Neural cell (in vitro differentiated cells): ENCODE results near the gene COL4A1. TPM values are rescaled to one million over a fixed set of nuclear protein-coding genes. Genes with fewer than 3 reads are reported as not detected.

Experiments
- H2AFZ ChIP-seq: fragments of 200-600, 300-800 bp; sonication (generic), shearing (Covaris generic); 2 replicates; pipeline ENCODE4 v1.6.0; 2014; ENCODE audit warnings: low read depth, mild to moderate bottlenecking, antibody characterized with exemption, low read length, moderate library complexity
- H3F3A ChIP-seq: fragments of 200-600 bp; shearing (Covaris generic); 2 replicates; pipeline ENCODE4 v1.6.1; 2016; ENCODE audit warnings: mild to moderate bottlenecking, moderate library complexity, mixed read lengths, antibody characterized with exemption, low read length; ENCODE audit not compliant: insufficient read depth, poor library complexity, severe bottlenecking
- H3K27ac ChIP-seq: fragments of 200-600, 300-800 bp; sonication (generic), shearing (Covaris generic); 2 replicates; pipeline ENCODE4 v1.5.1; 2014; ENCODE audit warnings: mild to moderate bottlenecking, low read length, moderate library complexity
- H3K27me3 ChIP-seq: fragments of 300-800, 200-600 bp; sonication (generic), shearing (Covaris generic); 2 replicates; pipeline ENCODE4 v1.6.0; 2014; ENCODE audit warnings: mild to moderate bottlenecking, low read depth, low read length, moderate library complexity; ENCODE audit not compliant: insufficient read depth
- H3K36me3 ChIP-seq: fragments of 300-800, 200-600 bp; sonication (generic), shearing (Covaris generic); 2 replicates; pipeline ENCODE4 v1.5.1; 2014; ENCODE audit warnings: mild to moderate bottlenecking, antibody characterized with exemption, low read length, moderate library complexity; ENCODE audit not compliant: insufficient read depth
- H3K4me2 ChIP-seq: fragments of 300-800, 200-600 bp; sonication (generic), shearing (Covaris generic); 2 replicates; pipeline ENCODE4 v1.6.0; 2014; ENCODE audit warnings: mild to moderate bottlenecking, low read length
- H3K4me3 ChIP-seq: fragments of 300-800, 200-600 bp; sonication (generic), shearing (Covaris generic); 2 replicates; pipeline ENCODE4 v1.5.1; 2014; ENCODE audit warnings: mild to moderate bottlenecking, low read length, moderate library complexity
- H3K79me2 ChIP-seq: fragments of 200-600 bp; shearing (Covaris generic); replicated peaks from 2 replicates; pipeline ENCODE4 v1.6.0; 2014; ENCODE audit warnings: mild to moderate bottlenecking, low read length, moderate library complexity; ENCODE audit not compliant: insufficient read depth
- H3K9ac ChIP-seq: fragments of 300-800, 200-600 bp; sonication (generic), shearing (Covaris generic); 2 replicates; pipeline ENCODE4 v1.6.1; 2016; ENCODE audit warnings: mild to moderate bottlenecking, low read length, mixed read lengths
- H3K9me2 ChIP-seq: fragments of 200-600 bp; shearing (Covaris generic); 2 replicates; pipeline ENCODE4 v1.6.1; 2016; ENCODE audit warnings: mild to moderate bottlenecking, low read length, mixed read lengths; ENCODE audit not compliant: insufficient read depth
- H3K9me3 ChIP-seq: fragments of 200-600, 300-800 bp; sonication (generic), shearing (Covaris generic); 2 replicates; pipeline ENCODE4 v1.6.1; 2016; ENCODE audit warnings: mild to moderate bottlenecking, mixed run types, low read length, moderate library complexity, mixed read lengths
- H4K20me1 ChIP-seq: fragments of 200-600 bp; shearing (Covaris generic); 2 replicates; pipeline ENCODE4 v1.6.1; 2016; ENCODE audit warnings: mild to moderate bottlenecking, mixed run types; ENCODE audit not compliant: insufficient read depth
- EP300 ChIP-seq: fragments of 450-650 bp; conservative IDR thresholded peaks from 2 replicates; pipeline ENCODE4 v1.6.1; 2014; ENCODE audit warnings: antibody characterized with exemption, mild to moderate bottlenecking, moderate library complexity; ENCODE audit not compliant: poor library complexity, severe bottlenecking
- EZH2 ChIP-seq: fragments of 200-600, 300-800 bp; shearing (Covaris generic), sonication (generic); IDR thresholded peaks from 2 replicates; pipeline ENCODE4 v1.6.1; 2014; ENCODE audit warnings: antibody characterized with exemption, low read length, borderline replicate concordance, mild to moderate bottlenecking; ENCODE audit not compliant: insufficient read depth, poor library complexity, severe bottlenecking
- MXI1 ChIP-seq: fragments of 450-650 bp; conservative IDR thresholded peaks from 2 replicates; pipeline ENCODE4 v1.6.1; 2014; ENCODE audit warnings: antibody characterized with exemption, mild to moderate bottlenecking; ENCODE audit not compliant: poor library complexity, severe bottlenecking
- POLR2AphosphoS5 ChIP-seq: IDR thresholded peaks from 2 replicates; pipeline ENCODE4 v1.6.1; 2012
- RAD21 ChIP-seq: fragments of 450-650 bp; conservative IDR thresholded peaks from 2 replicates; pipeline ENCODE4 v1.6.1; 2014; ENCODE audit warnings: antibody characterized with exemption, mild to moderate bottlenecking, moderate library complexity
- SMC3 ChIP-seq: fragments of 450-650 bp; conservative IDR thresholded peaks from 2 replicates; pipeline ENCODE4 v1.6.1; 2014; ENCODE audit warnings: antibody characterized with exemption, mild to moderate bottlenecking, moderate library complexity; ENCODE audit not compliant: poor library complexity
- TAF1 ChIP-seq: IDR thresholded peaks from 2 replicates; pipeline ENCODE4 v1.6.1; 2012; ENCODE audit warnings: low read depth
- polyA plus RNA-seq: library from polyadenylated mRNA; depleted of rRNA; stranded (reverse); fragments of >200 nt; gene quantifications from 2 replicates; pipeline ENCODE4 v1.2.3, GENCODE V29; 2014
- TF ChIP-seq, protein P1 (sequence below): IDR thresholded peaks from 2 replicates; pipeline ENCODE4 v1.6.1; 2012; ENCODE audit warnings: borderline replicate concordance
- TF ChIP-seq, protein P2 (sequence below): fragments of 450-650 bp; IDR thresholded peaks from 2 replicates; pipeline ENCODE4 v1.5.1; 2014; ENCODE audit warnings: antibody characterized with exemption, mild to moderate bottlenecking, moderate library complexity; ENCODE audit not compliant: poor library complexity, severe bottlenecking

Gene COL4A1
- polyA plus RNA-seq, 1 donor from 2014 or later = 13.1 TPM

DNA sequence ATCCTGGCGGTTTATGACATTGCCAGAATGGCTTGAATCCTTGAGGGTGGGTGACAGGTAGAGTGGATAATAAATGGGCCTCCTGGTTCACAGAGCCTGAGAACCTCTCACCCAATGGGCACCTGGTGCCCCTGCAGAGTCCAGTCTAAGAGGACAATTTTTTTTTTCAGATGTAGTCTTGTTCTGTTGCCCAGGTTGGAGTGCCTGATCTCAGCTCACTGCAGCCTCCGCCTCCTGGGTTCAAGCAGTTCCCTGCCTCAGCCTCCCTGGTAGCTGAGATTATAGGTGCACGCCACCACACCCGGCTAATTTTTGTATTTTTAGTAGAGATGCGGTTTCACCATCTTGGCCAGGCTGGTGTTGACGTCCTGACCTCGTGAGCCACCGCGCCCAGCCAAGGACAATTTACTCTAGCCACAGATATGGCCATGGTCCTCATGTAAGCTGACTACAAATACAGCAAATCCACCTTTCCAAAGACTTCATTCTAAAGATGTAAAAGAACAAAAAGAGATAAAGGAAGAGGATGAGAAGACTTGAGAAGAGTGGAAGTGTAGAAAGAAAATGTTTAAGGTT, 33.1 kb upstream of the COL4A1 start:
- Histone ChIP-seq H3K36me3 (no peaks in the 10 kb centered on the region), H3K4me2 (no peak overlapping the region), H3K27me3 (no peaks in the 10 kb centered on the region), H3K27ac (no peak overlapping the region), H3K9ac (no peak overlapping the region), H3K9me2 (no peaks in the 10 kb centered on the region), H3K9me3 (no peaks in the 10 kb centered on the region), H3K79me2 (no peaks in the 10 kb centered on the region), H4K20me1 (no peaks in the 10 kb centered on the region), H3K4me3 (no peak overlapping the region), H3F3A (no peaks in the 10 kb centered on the region), H2AFZ (no peak overlapping the region)
- TF ChIP-seq, protein P1, sequence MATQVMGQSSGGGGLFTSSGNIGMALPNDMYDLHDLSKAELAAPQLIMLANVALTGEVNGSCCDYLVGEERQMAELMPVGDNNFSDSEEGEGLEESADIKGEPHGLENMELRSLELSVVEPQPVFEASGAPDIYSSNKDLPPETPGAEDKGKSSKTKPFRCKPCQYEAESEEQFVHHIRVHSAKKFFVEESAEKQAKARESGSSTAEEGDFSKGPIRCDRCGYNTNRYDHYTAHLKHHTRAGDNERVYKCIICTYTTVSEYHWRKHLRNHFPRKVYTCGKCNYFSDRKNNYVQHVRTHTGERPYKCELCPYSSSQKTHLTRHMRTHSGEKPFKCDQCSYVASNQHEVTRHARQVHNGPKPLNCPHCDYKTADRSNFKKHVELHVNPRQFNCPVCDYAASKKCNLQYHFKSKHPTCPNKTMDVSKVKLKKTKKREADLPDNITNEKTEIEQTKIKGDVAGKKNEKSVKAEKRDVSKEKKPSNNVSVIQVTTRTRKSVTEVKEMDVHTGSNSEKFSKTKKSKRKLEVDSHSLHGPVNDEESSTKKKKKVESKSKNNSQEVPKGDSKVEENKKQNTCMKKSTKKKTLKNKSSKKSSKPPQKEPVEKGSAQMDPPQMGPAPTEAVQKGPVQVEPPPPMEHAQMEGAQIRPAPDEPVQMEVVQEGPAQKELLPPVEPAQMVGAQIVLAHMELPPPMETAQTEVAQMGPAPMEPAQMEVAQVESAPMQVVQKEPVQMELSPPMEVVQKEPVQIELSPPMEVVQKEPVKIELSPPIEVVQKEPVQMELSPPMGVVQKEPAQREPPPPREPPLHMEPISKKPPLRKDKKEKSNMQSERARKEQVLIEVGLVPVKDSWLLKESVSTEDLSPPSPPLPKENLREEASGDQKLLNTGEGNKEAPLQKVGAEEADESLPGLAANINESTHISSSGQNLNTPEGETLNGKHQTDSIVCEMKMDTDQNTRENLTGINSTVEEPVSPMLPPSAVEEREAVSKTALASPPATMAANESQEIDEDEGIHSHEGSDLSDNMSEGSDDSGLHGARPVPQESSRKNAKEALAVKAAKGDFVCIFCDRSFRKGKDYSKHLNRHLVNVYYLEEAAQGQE = no peak
- no peak for TF ChIP-seq SMC3
- no peak for TF ChIP-seq TAF1
- TF ChIP-seq, protein P2, sequence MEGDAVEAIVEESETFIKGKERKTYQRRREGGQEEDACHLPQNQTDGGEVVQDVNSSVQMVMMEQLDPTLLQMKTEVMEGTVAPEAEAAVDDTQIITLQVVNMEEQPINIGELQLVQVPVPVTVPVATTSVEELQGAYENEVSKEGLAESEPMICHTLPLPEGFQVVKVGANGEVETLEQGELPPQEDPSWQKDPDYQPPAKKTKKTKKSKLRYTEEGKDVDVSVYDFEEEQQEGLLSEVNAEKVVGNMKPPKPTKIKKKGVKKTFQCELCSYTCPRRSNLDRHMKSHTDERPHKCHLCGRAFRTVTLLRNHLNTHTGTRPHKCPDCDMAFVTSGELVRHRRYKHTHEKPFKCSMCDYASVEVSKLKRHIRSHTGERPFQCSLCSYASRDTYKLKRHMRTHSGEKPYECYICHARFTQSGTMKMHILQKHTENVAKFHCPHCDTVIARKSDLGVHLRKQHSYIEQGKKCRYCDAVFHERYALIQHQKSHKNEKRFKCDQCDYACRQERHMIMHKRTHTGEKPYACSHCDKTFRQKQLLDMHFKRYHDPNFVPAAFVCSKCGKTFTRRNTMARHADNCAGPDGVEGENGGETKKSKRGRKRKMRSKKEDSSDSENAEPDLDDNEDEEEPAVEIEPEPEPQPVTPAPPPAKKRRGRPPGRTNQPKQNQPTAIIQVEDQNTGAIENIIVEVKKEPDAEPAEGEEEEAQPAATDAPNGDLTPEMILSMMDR = no peak
- no peak for TF ChIP-seq POLR2AphosphoS5
- no peak for TF ChIP-seq EZH2
- no peak for TF ChIP-seq MXI1
- no peak for TF ChIP-seq RAD21
- TF ChIP-seq EP300 = no peak

DNA sequence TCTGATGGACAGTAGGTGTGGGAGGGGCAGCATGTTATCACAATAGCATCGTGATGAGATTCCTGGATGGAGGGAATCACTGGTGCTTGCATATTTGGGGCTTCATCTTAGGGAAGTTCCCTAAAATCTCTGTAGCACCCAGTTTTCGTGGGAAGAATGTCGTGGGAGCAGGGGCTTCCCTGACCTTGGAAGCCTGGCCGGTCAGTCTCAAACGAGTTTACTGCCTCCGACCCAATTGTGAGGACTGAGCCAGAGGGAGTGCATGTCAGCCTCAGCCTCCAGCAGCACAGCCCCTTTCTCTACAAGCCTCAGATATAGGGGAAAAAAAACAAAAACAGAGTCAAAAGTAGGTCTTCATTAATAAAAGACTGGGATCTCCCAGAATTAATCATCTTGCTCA, 32.3 kb upstream of the COL4A1 start:
- Histone ChIP-seq H3K27ac (no peak overlapping the region), H3K79me2 (no peaks in the 10 kb centered on the region), H3F3A (no peaks in the 10 kb centered on the region), H3K9me2 (no peaks in the 10 kb centered on the region), H3K36me3 (no peaks in the 10 kb centered on the region), H3K4me3 (no peak overlapping the region), H3K27me3 (no peaks in the 10 kb centered on the region), H2AFZ (no peak overlapping the region), H3K4me2 (no peak overlapping the region), H3K9ac (no peak overlapping the region), H3K9me3 (no peaks in the 10 kb centered on the region), H4K20me1 (no peaks in the 10 kb centered on the region)
- TF ChIP-seq EP300 = no peak
- TF ChIP-seq TAF1 = no peak
- TF ChIP-seq MXI1 = no peak
- TF ChIP-seq POLR2AphosphoS5 = no peak
- TF ChIP-seq, protein P1 = no peak
